MM.1S (cell line): ENCODE results near the gene KSR1.

Source experiments
- DNase-seq: peaks from one replicate; pipeline ENCODE4 v3.0.0-alpha.2; 2015
- H2AFZ ChIP-seq: fragments of 300-600 bp; sonication (generic); 2 replicates; pipeline ENCODE4 v1.6.0; 2016; ENCODE audit warnings: antibody characterized with exemption, low read length
- H3F3A ChIP-seq: fragments of 300-600 bp; sonication (generic); 2 replicates; pipeline ENCODE4 v1.6.1; 2016; ENCODE audit warnings: mild to moderate bottlenecking, antibody characterized with exemption, low read length, moderate library complexity, mixed read lengths; ENCODE audit not compliant: insufficient read depth
- H3K27ac ChIP-seq: fragments of 300-600 bp; sonication (generic); 2 replicates; pipeline ENCODE4 v1.5.1; 2016; ENCODE audit warnings: mild to moderate bottlenecking, low read length
- H3K27me3 ChIP-seq: fragments of 300-600 bp; sonication (generic); replicated peaks from 2 replicates; pipeline ENCODE4 v1.6.0; 2016; ENCODE audit warnings: low read length; ENCODE audit not compliant: insufficient read depth
- H3K36me3 ChIP-seq: fragments of 300-600 bp; sonication (generic); replicated peaks from 2 replicates; pipeline ENCODE4 v1.6.1; 2016; ENCODE audit warnings: mild to moderate bottlenecking, low read length, mixed read lengths; ENCODE audit not compliant: insufficient read depth
- H3K4me1 ChIP-seq: fragments of 300-600 bp; sonication (generic); 2 replicates; pipeline ENCODE4 v1.6.1; 2016; ENCODE audit warnings: low read length, mixed read lengths
- H3K4me2 ChIP-seq: fragments of 300-600 bp; sonication (generic); 2 replicates; pipeline ENCODE4 v1.6.0; 2016; ENCODE audit warnings: low read depth, low read length
- H3K4me3 ChIP-seq: fragments of 300-600 bp; sonication (generic); 2 replicates; pipeline ENCODE4 v1.5.1; 2016; ENCODE audit warnings: low read length, mixed read lengths
- H3K79me2 ChIP-seq: fragments of 300-600 bp; sonication (generic); 2 replicates; pipeline ENCODE4 v1.6.1; 2016; ENCODE audit warnings: mixed run types, low read length, mixed read lengths
- H3K9ac ChIP-seq: fragments of 300-600 bp; sonication (generic); 2 replicates; pipeline ENCODE4 v1.6.1; 2016; ENCODE audit warnings: low read length, mixed read lengths
- H3K9me2 ChIP-seq: fragments of 300-600 bp; sonication (generic); replicated peaks from 2 replicates; pipeline ENCODE4 v1.6.1; 2016; ENCODE audit warnings: mild to moderate bottlenecking, low read length, mixed read lengths; ENCODE audit not compliant: insufficient read depth
- H3K9me3 ChIP-seq: fragments of 300-600 bp; sonication (generic); replicated peaks from 2 replicates; pipeline ENCODE4 v1.6.1; 2016; ENCODE audit warnings: mild to moderate bottlenecking, low read length, mixed read lengths; ENCODE audit not compliant: insufficient read depth
- H4K20me1 ChIP-seq: fragments of 300-600 bp; sonication (generic); 2 replicates; pipeline ENCODE4 v1.6.1; 2016; ENCODE audit warnings: mild to moderate bottlenecking, low read length, moderate library complexity, mixed read lengths; ENCODE audit not compliant: insufficient read depth
- EZH2 ChIP-seq: fragments of 300-600 bp; sonication (generic); optimal IDR thresholded peaks from 2 replicates; pipeline ENCODE3; 2017; ENCODE audit warnings: low read depth, mild to moderate bottlenecking, antibody characterized with exemption, low read length, mixed read lengths
- EZH2phosphoT487 ChIP-seq: fragments of 300-600 bp; sonication (generic); IDR thresholded peaks from 2 replicates; pipeline ENCODE4 v1.6.1; 2018; ENCODE audit warnings: antibody characterized with exemption, low read length
- TF ChIP-seq, protein P1 (sequence below): fragments of 300-600 bp; sonication (generic); IDR thresholded peaks from 2 replicates; pipeline ENCODE4 v1.5.1; 2016; ENCODE audit warnings: antibody characterized with exemption, low read length, mixed read lengths

Gene KSR1

DNA sequence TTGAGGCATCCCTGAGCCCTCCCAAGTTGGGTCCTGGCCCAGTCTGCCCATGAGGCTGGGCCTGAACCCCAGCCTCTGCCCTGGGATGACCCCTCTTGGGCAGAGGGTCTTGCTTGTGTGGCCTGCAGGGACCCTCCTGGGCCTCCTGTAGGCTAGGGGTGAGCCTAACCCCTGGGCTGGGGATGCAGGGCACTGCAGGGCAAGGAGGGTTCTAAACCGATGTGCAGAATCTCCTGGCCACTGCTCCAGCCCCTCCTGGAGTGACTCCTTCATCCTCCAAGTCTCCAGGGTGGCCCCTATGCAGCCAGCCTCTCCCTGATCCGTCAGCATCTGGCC lies 212.2 kb downstream of the KSR1 start:
- Histone ChIP-seq H3K27ac (no peak overlapping the region), H3K27me3 (peaks cover 10% of the 10 kb centered on the region), H3K4me1 (no peaks in the 10 kb centered on the region), H4K20me1 (no peaks in the 10 kb centered on the region), H3K79me2 (no peaks in the 10 kb centered on the region), H3K4me2 (no peak overlapping the region), H3K36me3 (no peaks in the 10 kb centered on the region), H3K9me3 (no peaks in the 10 kb centered on the region), H2AFZ (no peak overlapping the region), H3K9ac (no peak overlapping the region), H3F3A (no peaks in the 10 kb centered on the region), H3K4me3 (no peak overlapping the region), H3K9me2 (no peaks in the 10 kb centered on the region)
- no peak for TF ChIP-seq EZH2
- TF ChIP-seq, protein P1, sequence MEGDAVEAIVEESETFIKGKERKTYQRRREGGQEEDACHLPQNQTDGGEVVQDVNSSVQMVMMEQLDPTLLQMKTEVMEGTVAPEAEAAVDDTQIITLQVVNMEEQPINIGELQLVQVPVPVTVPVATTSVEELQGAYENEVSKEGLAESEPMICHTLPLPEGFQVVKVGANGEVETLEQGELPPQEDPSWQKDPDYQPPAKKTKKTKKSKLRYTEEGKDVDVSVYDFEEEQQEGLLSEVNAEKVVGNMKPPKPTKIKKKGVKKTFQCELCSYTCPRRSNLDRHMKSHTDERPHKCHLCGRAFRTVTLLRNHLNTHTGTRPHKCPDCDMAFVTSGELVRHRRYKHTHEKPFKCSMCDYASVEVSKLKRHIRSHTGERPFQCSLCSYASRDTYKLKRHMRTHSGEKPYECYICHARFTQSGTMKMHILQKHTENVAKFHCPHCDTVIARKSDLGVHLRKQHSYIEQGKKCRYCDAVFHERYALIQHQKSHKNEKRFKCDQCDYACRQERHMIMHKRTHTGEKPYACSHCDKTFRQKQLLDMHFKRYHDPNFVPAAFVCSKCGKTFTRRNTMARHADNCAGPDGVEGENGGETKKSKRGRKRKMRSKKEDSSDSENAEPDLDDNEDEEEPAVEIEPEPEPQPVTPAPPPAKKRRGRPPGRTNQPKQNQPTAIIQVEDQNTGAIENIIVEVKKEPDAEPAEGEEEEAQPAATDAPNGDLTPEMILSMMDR: no peak
- TF ChIP-seq EZH2phosphoT487: no peak
- DNase-seq: no peak

DNA sequence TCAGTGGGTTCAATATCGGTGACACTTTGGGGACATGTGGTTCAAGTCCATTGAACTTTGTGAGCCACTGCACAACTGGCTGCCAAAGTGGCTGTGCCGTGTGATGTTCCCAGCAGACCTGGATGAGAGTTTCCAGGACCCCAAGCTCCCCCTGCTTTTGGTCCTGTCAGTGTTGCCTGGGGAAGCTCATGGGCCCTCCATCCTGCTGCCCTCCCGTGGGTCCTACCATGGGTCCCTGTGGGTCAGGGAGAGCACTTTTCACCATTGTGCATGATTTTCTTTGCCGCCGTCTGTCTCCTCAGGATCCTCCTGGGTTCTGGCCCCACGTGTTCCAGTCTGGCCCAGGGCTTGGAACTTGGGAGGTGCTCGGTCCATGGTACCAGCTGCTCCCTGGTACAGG lies 212.9 kb downstream of the KSR1 start:
- no peak for DNase-seq
- Histone ChIP-seq H3K27ac (no peak overlapping the region), H3K4me3 (no peak overlapping the region), H3K9me3 (no peaks in the 10 kb centered on the region), H3K79me2 (no peaks in the 10 kb centered on the region), H3K9ac (no peak overlapping the region), H3K36me3 (no peaks in the 10 kb centered on the region), H3K4me1 (no peaks in the 10 kb centered on the region), H3K27me3 (peaks cover 10% of the 10 kb centered on the region), H3K9me2 (no peaks in the 10 kb centered on the region), H3K4me2 (no peak overlapping the region), H3F3A (no peaks in the 10 kb centered on the region), H4K20me1 (no peaks in the 10 kb centered on the region), H2AFZ (no peak overlapping the region)
- TF ChIP-seq EZH2phosphoT487 (no peak), EZH2 (no peak)
- TF ChIP-seq, protein P1: no peak

DNA sequence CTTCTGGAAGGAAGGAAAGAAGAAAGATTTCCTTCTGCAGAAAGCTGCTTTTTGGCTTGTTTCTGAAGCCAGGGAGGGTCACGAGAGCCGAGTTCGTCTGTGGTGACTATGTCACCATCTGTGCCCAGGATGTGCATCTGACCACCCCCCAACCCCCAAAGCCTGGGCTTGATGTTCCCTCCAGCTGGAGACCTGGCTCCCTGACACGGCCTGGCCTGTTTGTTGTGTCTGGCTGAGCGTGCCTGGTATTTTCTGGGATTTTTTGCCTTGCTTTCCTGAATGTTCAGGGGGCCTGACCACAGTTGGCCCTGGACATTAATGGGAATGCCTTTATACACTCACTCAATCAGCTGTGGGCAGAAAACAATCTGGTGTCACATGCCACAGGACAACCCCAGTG lies 213.6 kb downstream of the KSR1 start:
- H2AFZ ChIP-seq: no peak overlapping the region
- no peak for DNase-seq
- H3K27ac ChIP-seq: no peak overlapping the region
- TF ChIP-seq EZH2phosphoT487 (no peak), EZH2 (no peak)
- TF ChIP-seq, protein P1: no peak
- H3K9me2 ChIP-seq: no peaks in the 10 kb centered on the region
- H3K27me3 ChIP-seq: peaks cover 5% of the 10 kb centered on the region; the same call in 1 of the 2 replicates
- no peaks in the 10 kb centered on the region for H3K79me2 ChIP-seq
- no peaks in the 10 kb centered on the region for H3K4me1 ChIP-seq
- H3F3A ChIP-seq: no peaks in the 10 kb centered on the region
- H3K4me3 ChIP-seq: no peak overlapping the region
- no peaks in the 10 kb centered on the region for H3K36me3 ChIP-seq
- H3K9ac ChIP-seq: no peak overlapping the region
- no peaks in the 10 kb centered on the region for H3K9me3 ChIP-seq
- no peaks in the 10 kb centered on the region for H4K20me1 ChIP-seq
- H3K4me2 ChIP-seq: no peak overlapping the region
